NK-92 treated with Interleukin-12 subunit alpha and Interleukin-12 subunit beta, amount 100 ng/mL, for 24 hours (cell line): Measurements from ENCODE around the gene TEAD1.

Experiments
- DNase-seq: peaks from one replicate; lab custom pipeline; 2025; lab: John Stamatoyannopoulos, UW

TEAD1 gene

GRCh38 chr11:12834630-12835029 lies 160.4 kb downstream of the TEAD1 start:
- DNase-seq, result no peak

GRCh38 chr11:12835286-12835685 lies 161.1 kb downstream of the TEAD1 start:
- no peak for DNase-seq

GRCh38 chr11:12838463-12839123 lies 164.4 kb downstream of the TEAD1 start:
- no peak for DNase-seq

- DNase-seq, result no peak
These were observed 166.8 kb downstream of the TEAD1 start for GRCh38 chr11:12840871-12841660.

GRCh38 chr11:12841946-12842630 lies 167.9 kb downstream of the TEAD1 start:
- no peak for DNase-seq

- no peak for DNase-seq
These were observed 168.9 kb downstream of the TEAD1 start for GRCh38 chr11:12842933-12843636.

GRCh38 chr11:12845163-12845562 lies 170.9 kb downstream of the TEAD1 start:
- DNase-seq, result no peak

GRCh38 chr11:12845739-12846358 lies 171.6 kb downstream of the TEAD1 start:
- DNase-seq, result no peak

- no peak for DNase-seq
These were observed 172.8 kb downstream of the TEAD1 start for GRCh38 chr11:12846786-12847615.

- DNase-seq, result no peak
These were observed 174.2 kb downstream of the TEAD1 start for GRCh38 chr11:12848413-12848812.

GRCh38 chr11:12853325-12853651 lies 179.1 kb downstream of the TEAD1 start:
- no peak for DNase-seq

- DNase-seq, result no peak
These were observed 179.6 kb downstream of the TEAD1 start for GRCh38 chr11:12853652-12854296.

- DNase-seq, result no peak
These were observed 180.1 kb downstream of the TEAD1 start for GRCh38 chr11:12854297-12854661.

GRCh38 chr11:12854829-12855228 lies 180.6 kb downstream of the TEAD1 start:
- DNase-seq, result no peak

- no peak for DNase-seq
These were observed 182.1 kb downstream of the TEAD1 start for GRCh38 chr11:12856338-12856737.

- no peak for DNase-seq
These were observed 183.4 kb downstream of the TEAD1 start for GRCh38 chr11:12857572-12857971.

GRCh38 chr11:12859872-12860657 lies 185.8 kb downstream of the TEAD1 start:
- no peak for DNase-seq

GRCh38 chr11:12860827-12861226 lies 186.6 kb downstream of the TEAD1 start:
- no peak for DNase-seq

- DNase-seq, result no peak
These were observed 188.7 kb downstream of the TEAD1 start for GRCh38 chr11:12862696-12863469.
